Uterus (tissue), 4 donors: ENCODE data around the gene UBE2D4. TPM values are rescaled to one million over a fixed set of nuclear protein-coding genes. Genes with fewer than 3 reads are reported as not detected.
"Not testable (repeated sequence)": the region's sequence is repeated elsewhere in the genome, so short reads cannot be mapped to it uniquely, and the experiment has no call there.

Experiments used
- DNase-seq, 2 donors: peaks; one replicate each; pipeline ENCODE4 v3.0.0-alpha.2; 2019 to 2020
- H3K27ac ChIP-seq, 2 donors: fragments of 200-600 bp; sonication (generic); 1 replicate in 1 of 2; 2 replicates in 1 of 2; pipeline ENCODE4 v1.5.1; 2016 to 2018
- H3K27me3 ChIP-seq, 2 donors: fragments of 200-600 bp; sonication (generic); one replicate each; pipeline ENCODE4 v1.5.1; 2018 to 2019; ENCODE audit warnings: control low read depth in 1 of 2
- H3K36me3 ChIP-seq, 2 donors: fragments of 200-600 bp; sonication (generic); one replicate each; pipeline ENCODE4 v1.5.1; 2019; ENCODE audit warnings: control low read depth in 1 of 2
- H3K4me1 ChIP-seq, 2 donors: fragments of 200-600 bp; sonication (generic); one replicate each; pipeline ENCODE4 v1.5.1; 2018 to 2019; ENCODE audit warnings: control low read depth in 1 of 2
- H3K4me3 ChIP-seq, 2 donors: fragments of 200-600 bp; sonication (generic); 1 replicate in 1 of 2; 2 replicates in 1 of 2; pipeline ENCODE4 v1.5.1; 2018 to 2019; ENCODE audit warnings: mild to moderate bottlenecking in 1 of 2
- H3K9me3 ChIP-seq, 2 donors: fragments of 200-600 bp; sonication (generic); one replicate each; pipeline ENCODE4 v1.5.1; 2019; ENCODE audit warnings: control low read depth in 1 of 2
- CTCF ChIP-seq, 4 experiments: fragments of 200-600 bp in 2 of 4; fragments of 450-650 bp in 2 of 4; sonication (generic) in 2 of 4; IDR thresholded peaks; one replicate each; pipeline ENCODE4 v1.5.1; 2016 to 2019; ENCODE audit warnings: antibody characterized with exemption in 4 of 4, mild to moderate bottlenecking in 2 of 4, moderate library complexity in 1 of 4
- POLR2A ChIP-seq, 2 donors: fragments of 450-650 bp; IDR thresholded peaks; one replicate each; pipeline ENCODE4 v1.6.1; 2016; ENCODE audit warnings: antibody characterized with exemption in 2 of 2, mild to moderate bottlenecking in 1 of 2, moderate library complexity in 1 of 2
- intact Hi-C: fragments of 100-400 bp; cut with DNase I; formaldehyde crosslinking; loops from one replicate; pipeline ENCODE4 v1.15.1; 2023; ENCODE audit warnings: low total_unique reads
- total RNA-seq, 4 donors: library from RNA; depleted of rRNA in 3 of 4; stranded (reverse); fragments of >200 nt in 3 of 4; gene quantifications; one replicate each; pipeline versions ENCODE4 v1.1.0 to v1.2.4, GENCODE V29; 2014 to 2023
- donor health status: DM: yes; HTN: yes; CAD: no.

Gene UBE2D4
- total RNA-seq, 4 donors from 2014 or later, result 5.1 to 23.8 (median 16.5) TPM

GRCh38 chr7:43890468-43890867, 35.8 kb upstream of the UBE2D4 start:
- intact Hi-C loops, result no loop called here
- H3K27ac ChIP-seq, result no peak overlapping the region
- DNase-seq, result no peak

GRCh38 chr7:43891069-43891955, 34.9 kb upstream of the UBE2D4 start:
- H3K4me3 ChIP-seq, result no peak overlapping the region
- H3K27me3 ChIP-seq, result no peaks in the 10 kb centered on the region
- H3K4me1 ChIP-seq, result no peaks in the 10 kb centered on the region
- no peaks in the 10 kb centered on the region for H3K9me3 ChIP-seq
- no peaks in the 10 kb centered on the region for H3K36me3 ChIP-seq
- intact Hi-C loops, result no loop called here
- TF ChIP-seq CTCF (IDR thresholded peaks at IDR 0.05) (no peak), POLR2A (IDR thresholded peaks at IDR 0.05) (no peak)
- no peak overlapping the region for H3K27ac ChIP-seq
- no peak for DNase-seq

More at GRCh38 chr7:43890468-43890867, 35.8 kb upstream of the UBE2D4 start:
- Histone ChIP-seq H3K4me3 (no peak overlapping the region), H3K9me3 (no peaks in the 10 kb centered on the region), H3K4me1 (no peaks in the 10 kb centered on the region), H3K27me3 (no peaks in the 10 kb centered on the region), H3K36me3 (no peaks in the 10 kb centered on the region)
- TF ChIP-seq CTCF (IDR thresholded peaks at IDR 0.05), result no peak
- TF ChIP-seq POLR2A (IDR thresholded peaks at IDR 0.05), result no peak

GRCh38 chr7:43895847-43896415, 30.3 kb upstream of the UBE2D4 start:
- no peaks in the 10 kb centered on the region for H3K4me1 ChIP-seq
- no peaks in the 10 kb centered on the region for H3K27me3 ChIP-seq
- no peak for TF ChIP-seq POLR2A (IDR thresholded peaks at IDR 0.05)
- no peak for TF ChIP-seq CTCF (IDR thresholded peaks at IDR 0.05)
- no peak overlapping the region for H3K4me3 ChIP-seq
- no peak for DNase-seq
- H3K36me3 ChIP-seq, result no peaks in the 10 kb centered on the region
- intact Hi-C loops, result no loop called here
- H3K9me3 ChIP-seq, result no peaks in the 10 kb centered on the region
- no peak overlapping the region for H3K27ac ChIP-seq

GRCh38 chr7:43898571-43898970, 27.7 kb upstream of the UBE2D4 start:
- intact Hi-C loops, H3K4me1 ChIP-seq, H3K4me3 ChIP-seq, H3K36me3 ChIP-seq, H3K9me3 ChIP-seq, H3K27me3 ChIP-seq, H3K27ac ChIP-seq, DNase-seq: not testable (repeated sequence)

- Histone ChIP-seq H3K27ac (no peak overlapping the region), H3K9me3 (no peaks in the 10 kb centered on the region), H3K4me3 (no peak overlapping the region), H3K36me3 (no peaks in the 10 kb centered on the region), H3K27me3 (no peaks in the 10 kb centered on the region), H3K4me1 (peaks cover 0 to 8% of the 10 kb centered on the region in 2 donors)
- intact Hi-C loops, result no loop called here
- DNase-seq, result no peak
- no peak for TF ChIP-seq CTCF (IDR thresholded peaks at IDR 0.05)
Measured at GRCh38 chr7:43902542-43903054, 23.6 kb upstream of the UBE2D4 start.
